Stimulated activated CD4-positive, alpha-beta T cell treated with anti-CD3 and anti-CD28 coated beads, Interleukin-4, amount 100 ng/mL, for 48 hours (primary cell): ENCODE measurements around the gene NCS1.

ENCODE experiments used
- DNase-seq, 2 donors: peaks; one replicate each; pipeline ENCODE4 v3.0.0-alpha.2; 2020; ENCODE audit warnings: low read depth in 2 of 2

The NCS1 gene

DNA sequence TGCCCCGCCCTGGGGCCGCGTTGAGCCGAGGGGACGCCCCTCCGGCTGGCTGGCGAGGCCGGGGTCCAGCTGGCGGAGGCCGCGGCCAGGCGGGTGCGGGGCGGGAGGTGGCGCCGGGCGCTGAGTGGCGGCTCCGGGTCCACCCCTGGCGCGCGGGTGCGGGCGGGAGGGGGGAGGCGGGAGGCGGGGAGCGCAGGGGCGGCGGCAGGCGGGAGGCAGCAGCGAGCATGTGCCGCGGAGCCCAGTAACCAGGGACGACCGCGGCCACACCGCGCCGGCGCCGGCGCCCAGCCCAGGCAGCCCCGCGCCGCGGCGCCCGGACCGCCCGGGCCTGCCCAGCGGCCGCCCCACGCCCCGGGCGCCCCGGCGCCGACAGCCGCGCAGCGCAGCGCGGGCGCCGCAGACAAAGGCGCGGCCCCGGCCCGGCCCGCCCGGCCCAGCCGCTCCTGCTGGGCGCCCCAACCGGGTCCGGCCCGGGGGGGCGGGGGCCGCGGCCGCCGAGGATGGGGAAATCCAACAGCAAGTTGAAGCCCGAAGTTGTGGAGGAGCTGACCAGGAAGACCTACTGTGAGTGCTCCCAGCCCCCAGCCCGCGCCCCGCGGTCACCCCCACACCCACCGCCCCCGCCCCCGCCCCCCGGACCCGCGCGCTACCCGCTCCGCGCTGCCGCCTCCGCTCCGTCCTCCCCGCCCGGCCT, at the start of gene NCS1:
NCS1 (plus strand) TSS at position 244 of the 697 bp plus-strand sequence; CDS start at position 504, 260 bp downstream.
- DNase-seq = peak; percentile 42 to 48

DNA sequence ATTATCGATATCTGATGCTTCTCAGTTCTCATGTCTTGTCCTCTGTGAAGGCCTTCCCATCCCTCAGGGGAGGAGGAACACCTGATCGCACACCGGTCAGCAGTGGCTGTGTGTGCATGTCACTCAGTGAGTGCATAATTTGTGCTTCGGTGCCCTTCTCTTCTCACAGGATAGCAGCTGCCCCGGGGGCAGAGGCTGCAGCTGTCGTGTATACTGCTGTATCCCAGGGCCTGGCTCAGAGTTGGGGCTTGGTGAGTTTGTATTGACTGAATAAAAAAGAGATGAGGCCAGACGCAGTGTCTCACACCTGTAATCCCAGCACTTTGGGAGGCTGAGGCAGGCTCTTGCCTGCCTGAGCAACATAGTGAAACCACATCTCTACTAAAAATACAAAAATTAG, 49.7 kb upstream of the NCS1 start:
- DNase-seq = no peak

GRCh38 chr9:130124085-130124860, 47.9 kb upstream of the NCS1 start:
- DNase-seq = no peak

- no peak for DNase-seq
Observed at GRCh38 chr9:130126721-130127433, 45.3 kb upstream of the NCS1 start.

DNA sequence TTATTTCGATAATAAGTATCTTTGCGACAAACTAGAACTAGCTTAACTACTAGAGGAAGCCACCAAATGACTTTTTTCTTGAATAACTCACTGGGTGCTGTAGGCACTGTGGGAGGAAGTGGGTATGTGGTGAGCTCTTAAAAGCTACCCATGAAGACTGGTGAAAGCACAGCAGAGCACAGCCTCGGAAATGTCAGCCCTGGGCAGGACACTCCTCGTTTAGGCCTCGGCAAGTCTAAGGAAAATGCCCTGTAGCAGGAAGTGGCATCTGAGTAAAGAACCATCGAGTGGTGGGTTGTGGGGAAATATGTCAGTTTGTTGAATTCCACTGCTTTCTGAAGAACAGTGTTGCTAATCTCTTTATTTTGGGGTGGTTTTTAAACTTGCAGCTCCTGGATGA, 44.0 kb upstream of the NCS1 start:
- peak in 1 of 2 donors; percentile 53 for DNase-seq

DNA sequence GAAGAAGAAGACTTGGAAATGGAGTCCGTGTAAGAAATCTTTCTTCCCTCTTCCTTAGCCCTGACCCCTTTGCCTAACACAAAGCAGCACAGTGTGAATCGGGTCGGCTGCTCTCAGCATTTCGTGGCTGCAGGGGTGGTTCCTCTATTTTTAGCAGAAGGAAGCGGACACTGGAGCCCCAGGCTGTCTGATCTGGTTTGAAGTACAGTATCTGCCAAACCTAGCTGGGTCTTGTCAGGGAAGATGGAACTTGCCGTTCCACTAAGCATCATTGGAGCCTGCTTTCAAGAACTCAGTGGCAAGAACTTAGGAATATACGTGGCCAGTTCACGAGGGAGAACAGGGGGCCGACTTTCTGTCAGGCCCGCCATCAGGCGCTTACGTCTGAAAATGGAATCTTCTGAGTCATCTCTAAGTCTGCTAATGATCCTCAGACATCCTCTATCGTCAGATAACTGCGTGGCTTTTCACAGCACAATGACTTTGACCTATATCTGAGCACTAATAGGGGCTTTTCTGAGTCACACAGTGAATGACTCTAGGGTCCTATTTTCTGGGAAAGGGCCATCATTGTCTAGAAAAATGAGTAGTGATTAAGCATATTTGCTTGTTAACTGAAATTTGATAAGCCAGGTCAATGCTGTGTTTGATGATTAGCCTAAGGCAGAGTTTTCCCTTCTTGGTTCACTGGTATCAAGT, 43.3 kb upstream of the NCS1 start:
- peak in 1 of 2 donors; percentile 33 for DNase-seq

GRCh38 chr9:130129432-130130061, 42.7 kb upstream of the NCS1 start:
- no peak for DNase-seq

DNA sequence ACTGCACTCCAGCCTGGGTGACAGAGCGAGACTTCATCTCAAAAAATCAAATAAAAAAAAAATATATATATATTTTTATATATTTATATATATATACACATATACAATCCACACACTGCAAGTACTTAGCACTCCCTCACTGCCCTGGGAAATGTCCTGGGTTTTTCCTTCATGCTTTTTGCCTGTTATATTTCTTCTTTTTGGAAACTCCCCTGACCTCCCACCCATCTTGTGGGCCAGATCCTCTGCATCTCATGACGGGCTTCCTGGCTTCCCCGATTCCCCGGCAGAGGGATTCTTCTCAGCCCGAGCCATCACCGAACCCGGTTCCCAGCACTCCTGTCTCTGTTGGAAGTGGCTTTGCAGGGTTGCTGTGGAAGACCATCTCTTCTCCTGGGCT, 39.5 kb upstream of the NCS1 start:
- DNase-seq = no peak

- DNase-seq = no peak
Observed at GRCh38 chr9:130137081-130137640, 35.0 kb upstream of the NCS1 start.

GRCh38 chr9:130137641-130138081, 34.5 kb upstream of the NCS1 start:
- DNase-seq = no peak

DNA sequence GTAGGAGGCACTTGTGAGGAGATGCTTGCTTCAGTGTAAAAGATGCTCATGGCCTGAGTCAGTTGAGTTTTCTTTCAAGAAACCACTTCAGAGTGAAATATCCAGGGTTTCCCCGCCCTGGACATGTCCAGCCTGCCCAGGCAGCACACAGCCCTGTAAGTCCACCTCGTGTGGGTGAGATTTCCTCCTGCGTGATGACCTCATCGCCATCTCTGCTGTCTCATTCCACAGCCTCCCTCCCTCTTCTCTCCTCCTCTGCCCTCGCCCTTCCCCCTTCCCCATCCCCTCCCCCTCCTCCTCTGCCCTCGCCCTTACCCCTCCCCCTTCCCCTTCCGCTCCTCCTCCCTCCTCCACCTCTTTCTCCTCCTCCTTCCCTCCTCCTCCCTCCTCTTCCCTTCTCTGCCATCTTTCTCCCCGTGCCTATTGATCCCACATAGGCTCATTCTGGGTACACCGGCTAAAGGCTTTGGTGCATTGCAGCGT, 34.0 kb upstream of the NCS1 start:
- DNase-seq = peak in 1 of 2 donors; percentile 8

GRCh38 chr9:130138791-130139190, 33.4 kb upstream of the NCS1 start:
- DNase-seq = no peak

DNA sequence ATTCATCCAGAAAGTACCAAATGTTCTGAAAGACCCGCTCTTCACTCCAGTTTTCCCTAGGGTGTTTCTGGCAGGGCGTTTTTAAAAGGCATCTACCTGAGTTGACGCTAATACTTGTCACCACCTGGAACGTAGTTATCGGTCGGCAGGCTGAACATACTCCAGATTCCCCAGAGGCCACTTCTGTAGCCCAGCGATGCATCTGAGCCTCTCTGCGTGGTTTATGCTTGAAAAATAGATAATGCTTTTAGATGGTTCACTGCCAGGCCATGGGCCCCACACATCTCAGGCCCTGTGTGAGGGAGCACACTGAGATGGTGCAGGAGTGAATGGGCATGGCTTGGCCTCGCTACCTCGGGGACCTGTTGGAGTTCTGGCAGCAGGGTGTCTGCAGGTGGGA, 33.0 kb upstream of the NCS1 start:
- no peak for DNase-seq

GRCh38 chr9:130140706-130141105, 31.5 kb upstream of the NCS1 start:
- DNase-seq = peak in 1 of 2 donors; percentile 32

DNA sequence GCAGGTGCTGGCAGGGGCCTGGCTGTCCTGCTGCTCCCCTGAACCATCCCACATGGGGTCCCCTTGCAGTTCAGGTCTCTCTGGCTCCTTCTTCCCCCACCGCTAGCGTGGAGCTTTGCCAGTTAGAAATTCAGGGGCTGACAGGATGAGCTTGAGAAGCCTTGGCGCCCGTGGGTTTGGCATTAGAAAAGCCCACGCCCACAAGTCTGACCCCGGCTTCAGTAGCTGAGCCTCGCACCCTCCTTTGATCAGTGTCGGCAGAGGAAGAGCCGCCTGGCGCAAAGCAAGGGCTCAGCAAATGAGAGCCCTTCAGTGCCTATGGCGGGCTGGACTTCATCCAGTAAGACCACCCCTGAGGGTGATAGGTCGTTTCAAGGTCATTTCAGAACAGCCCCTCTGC, 30.1 kb upstream of the NCS1 start:
- DNase-seq = no peak

DNA sequence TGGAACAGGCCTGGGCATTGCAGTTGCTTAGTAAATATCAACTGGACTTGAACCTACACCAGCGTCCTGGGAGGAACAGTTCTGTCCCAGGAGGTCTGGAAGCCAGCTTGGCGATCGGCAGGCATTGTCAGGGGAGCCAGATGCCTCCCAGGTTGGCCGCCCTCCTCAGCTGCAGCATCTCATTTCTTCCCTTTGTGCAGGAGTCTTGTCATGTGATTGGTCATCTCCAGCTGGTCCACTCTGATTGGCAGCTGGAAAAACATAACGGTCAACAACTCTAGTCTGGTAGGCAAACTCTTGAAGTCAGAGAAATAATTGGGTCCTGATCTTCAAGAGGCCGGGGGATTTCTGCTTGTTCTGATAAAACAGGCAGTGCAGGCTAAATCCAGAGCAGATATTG, 29.6 kb upstream of the NCS1 start:
- no peak for DNase-seq

DNA sequence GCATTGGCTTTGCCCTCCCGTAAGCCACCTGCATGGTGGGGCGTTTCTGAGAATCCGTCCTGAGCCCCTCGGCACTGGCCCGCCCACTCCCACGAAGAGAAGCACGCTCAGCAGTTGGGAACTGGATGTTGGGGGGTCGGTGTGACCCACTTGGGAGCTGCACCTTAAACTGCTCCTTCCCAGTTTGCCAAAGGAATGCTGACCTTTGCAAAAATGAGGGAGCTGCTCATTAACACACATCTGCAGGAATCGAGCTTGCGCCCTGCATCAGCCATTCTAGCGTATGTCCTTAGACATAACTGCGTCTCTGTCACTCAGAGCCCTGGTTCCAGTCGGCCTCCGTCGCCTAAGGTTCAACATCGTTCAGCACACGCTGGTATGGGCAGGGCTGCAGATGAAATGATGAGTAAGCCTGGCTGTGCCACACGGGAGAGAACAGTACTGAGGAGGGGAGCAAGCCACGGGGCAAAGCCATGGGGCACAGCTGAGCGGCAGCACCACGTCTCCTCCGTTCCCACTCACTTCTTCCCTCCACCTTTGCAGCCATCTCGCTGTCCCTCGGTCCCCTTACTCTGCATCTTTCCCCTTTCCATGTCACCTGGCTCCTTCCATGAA, 28.8 kb upstream of the NCS1 start:
- no peak for DNase-seq

- DNase-seq = no peak
Observed at GRCh38 chr9:130143958-130144366, 28.2 kb upstream of the NCS1 start.

DNA sequence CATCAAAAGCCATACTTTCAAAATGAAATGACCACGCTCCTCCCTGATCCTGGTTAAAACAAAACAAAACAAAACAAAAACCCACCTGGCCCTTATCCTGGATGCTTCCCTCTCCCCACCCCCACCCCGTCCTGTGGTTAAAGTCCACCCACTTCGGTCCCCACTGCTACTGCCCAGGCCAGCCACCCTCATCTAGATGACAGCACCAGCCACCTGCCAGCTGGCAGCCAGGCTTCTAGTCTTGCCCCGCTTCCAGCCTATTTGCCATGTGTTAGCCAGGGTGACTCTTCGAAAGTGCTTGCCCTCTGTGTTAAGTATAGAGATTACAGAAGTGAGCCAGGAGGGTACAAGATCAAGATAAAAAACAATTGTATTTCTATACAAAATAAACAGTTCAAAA, 27.5 kb upstream of the NCS1 start:
- DNase-seq = no peak

DNA sequence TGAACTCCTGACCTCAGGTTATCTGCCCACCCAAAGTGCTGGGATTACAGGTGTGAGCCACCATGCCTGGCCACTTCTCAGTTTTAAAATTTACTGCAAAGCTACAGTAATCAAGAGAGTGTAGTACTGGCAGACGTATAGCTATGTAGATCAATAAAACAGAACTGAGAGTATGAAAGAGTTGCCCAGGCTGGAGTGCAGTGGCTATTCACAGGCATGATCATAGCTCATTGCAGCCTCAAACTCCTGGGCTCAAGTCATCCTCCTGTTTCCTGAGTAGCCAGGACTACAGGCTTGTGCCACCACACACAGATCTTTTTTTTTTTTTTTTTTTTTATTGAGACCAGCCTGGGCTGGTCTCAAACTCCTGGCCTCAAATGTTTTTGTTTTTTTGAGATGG, 26.5 kb upstream of the NCS1 start:
- no peak for DNase-seq

- no peak for DNase-seq
Observed at GRCh38 chr9:130147198-130147597, 25.0 kb upstream of the NCS1 start.
